H9 (cell line): ENCODE data around the gene FASLG. TPM values are rescaled to one million over a fixed set of nuclear protein-coding genes. Genes with fewer than 3 reads are reported as not detected.

Experiments used
- DNase-seq: peaks from one replicate; pipeline ENCODE4 v3.0.0-alpha.2; 2017
- H2AFZ ChIP-seq: one replicate; pipeline ENCODE4 v1.6.1; 2013; ENCODE audit warnings: mild to moderate bottlenecking, low read length, control low read depth, moderate library complexity
- H2AK5ac ChIP-seq: 2 replicates; pipeline ENCODE4 v1.6.1; 2013; ENCODE audit warnings: low read length, control low read depth, mixed read lengths; ENCODE audit not compliant: insufficient read length
- H2BK120ac ChIP-seq: one replicate; pipeline ENCODE4 v1.6.1; 2013; ENCODE audit warnings: low read depth, mild to moderate bottlenecking, low read length, control low read depth, inconsistent platforms; ENCODE audit not compliant: poor library complexity, severe bottlenecking
- H2BK12ac ChIP-seq: 2 replicates; pipeline ENCODE4 v1.6.1; 2013; ENCODE audit warnings: low read length, control low read depth, mixed read lengths, low read depth; ENCODE audit not compliant: insufficient read length
- H2BK15ac ChIP-seq: 2 replicates; pipeline ENCODE4 v1.6.1; 2013; ENCODE audit warnings: low read depth, low read length, control low read depth
- H2BK20ac ChIP-seq: one replicate; pipeline ENCODE4 v1.6.1; 2013; ENCODE audit warnings: low read depth, mild to moderate bottlenecking, low read length, control low read depth, inconsistent platforms; ENCODE audit not compliant: poor library complexity, severe bottlenecking
- H2BK5ac ChIP-seq: 2 replicates; pipeline ENCODE4 v1.6.1; 2013; ENCODE audit warnings: low read length, control low read depth, mixed read lengths; ENCODE audit not compliant: insufficient read length
- H3K14ac ChIP-seq: 2 replicates; pipeline ENCODE4 v1.6.1; 2013; ENCODE audit warnings: low read length, control low read depth; ENCODE audit not compliant: insufficient read depth
- H3K18ac ChIP-seq: 2 replicates; pipeline ENCODE4 v1.6.1; 2013; ENCODE audit warnings: low read depth, mild to moderate bottlenecking, mixed read lengths, low read length, control low read depth; ENCODE audit not compliant: insufficient read length
- H3K23ac ChIP-seq: 2 replicates; pipeline ENCODE4 v1.6.1; 2013; ENCODE audit warnings: low read length, control low read depth, mixed read lengths, low read depth; ENCODE audit not compliant: insufficient read length
- H3K23me2 ChIP-seq: 2 replicates; pipeline ENCODE4 v1.6.1; 2013; ENCODE audit warnings: low read depth, mild to moderate bottlenecking, mixed read lengths, low read length, control low read depth; ENCODE audit not compliant: insufficient read length, poor library complexity, severe bottlenecking
- H3K27ac ChIP-seq: 2 replicates; pipeline ENCODE4 v1.5.1; 2013; ENCODE audit warnings: low read length, control low read depth, mixed read lengths, low read depth; ENCODE audit not compliant: insufficient read length
- H3K27me3 ChIP-seq: 2 replicates; pipeline ENCODE4 v1.6.1; 2013; ENCODE audit warnings: low read length, control low read depth, inconsistent platforms; ENCODE audit not compliant: insufficient read depth
- H3K4ac ChIP-seq: 2 replicates; pipeline ENCODE4 v1.6.1; 2013; ENCODE audit warnings: low read depth, mild to moderate bottlenecking, control low read depth, inconsistent platforms, low read length, moderate library complexity
- H3K4me1 ChIP-seq: 2 replicates; pipeline ENCODE4 v1.6.1; 2013; ENCODE audit warnings: low read length, control low read depth, inconsistent platforms; ENCODE audit not compliant: insufficient read depth
- H3K4me2 ChIP-seq: 2 replicates; pipeline ENCODE4 v1.6.1; 2013; ENCODE audit warnings: low read length, control low read depth, mixed read lengths; ENCODE audit not compliant: insufficient read length, insufficient read depth
- H3K56ac ChIP-seq: 2 replicates; pipeline ENCODE4 v1.6.1; 2013; ENCODE audit warnings: low read depth, mild to moderate bottlenecking, mixed read lengths, low read length, control low read depth; ENCODE audit not compliant: insufficient read length
- H3K79me1 ChIP-seq: 2 replicates; pipeline ENCODE4 v1.6.1; 2013; ENCODE audit warnings: low read depth, mild to moderate bottlenecking, moderate library complexity, low read length, control low read depth, inconsistent platforms; ENCODE audit not compliant: insufficient read depth, poor library complexity, severe bottlenecking
- H3K79me2 ChIP-seq: 2 replicates; pipeline ENCODE4 v1.6.1; 2013; ENCODE audit warnings: low read length, control low read depth, inconsistent platforms; ENCODE audit not compliant: insufficient read depth
- H3K9ac ChIP-seq: 2 replicates; pipeline ENCODE4 v1.6.1; 2013; ENCODE audit warnings: low read length, control low read depth, mixed read lengths; ENCODE audit not compliant: insufficient read length; ENCODE audit errors: extremely low read depth
- H3K9me3 ChIP-seq: one replicate; pipeline ENCODE4 v1.6.1; 2013; ENCODE audit warnings: low read depth, low read length, inconsistent platforms; ENCODE audit not compliant: control insufficient read depth
- H3T11ph ChIP-seq: one replicate; pipeline ENCODE4 v1.6.1; 2013; ENCODE audit warnings: mild to moderate bottlenecking, low read length, control low read depth, inconsistent platforms
- H4K20me1 ChIP-seq: one replicate; pipeline ENCODE4 v1.6.1; 2013; ENCODE audit not compliant: control insufficient read depth, insufficient read length, insufficient read depth
- H4K5ac ChIP-seq: 2 replicates; pipeline ENCODE4 v1.6.1; 2013; ENCODE audit warnings: low read depth, mild to moderate bottlenecking, mixed read lengths, low read length, control low read depth; ENCODE audit not compliant: insufficient read length
- H4K8ac ChIP-seq: replicated peaks from 2 replicates; pipeline ENCODE4 v1.6.1; 2013; ENCODE audit warnings: low read length, control low read depth, mixed read lengths, low read depth; ENCODE audit not compliant: insufficient read length
- H4K91ac ChIP-seq: 2 replicates; pipeline ENCODE4 v1.6.1; 2013; ENCODE audit warnings: low read depth, mild to moderate bottlenecking, moderate library complexity, mixed read lengths, low read length, control low read depth; ENCODE audit not compliant: insufficient read length
- H3K27ac Mint-ChIP-seq, 3 experiments: 2 replicates in 2 of 3; 3 replicates in 1 of 3; pipeline ENCODE4 v1.8.0; 2020 to 2021; ENCODE audit warnings: mixed read lengths in 3 of 3, mild to moderate bottlenecking in 1 of 3, moderate library complexity in 1 of 3
- H3K27me3 Mint-ChIP-seq: 2 replicates; pipeline ENCODE4 v1.8.0; 2021; ENCODE audit warnings: low read depth, mild to moderate bottlenecking, moderate library complexity, mixed read lengths
- H3K36me3 Mint-ChIP-seq, 3 experiments: 2 replicates in 2 of 3; 3 replicates in 1 of 3; pipeline ENCODE4 v1.8.0; 2020 to 2021; ENCODE audit warnings: low read depth in 3 of 3, mixed read lengths in 3 of 3; ENCODE audit not compliant: insufficient read depth in 1 of 3
- H3K4me1 Mint-ChIP-seq, 2 experiments: 2 replicates each; pipeline ENCODE4 v1.8.0; 2020; ENCODE audit warnings: mixed read lengths in 2 of 2
- H3K4me3 Mint-ChIP-seq, 2 experiments: 2 replicates in 1 of 2; 3 replicates in 1 of 2; pipeline ENCODE4 v1.8.0; 2020 to 2021; ENCODE audit warnings: mild to moderate bottlenecking in 2 of 2, mixed read lengths in 2 of 2, moderate library complexity in 1 of 2
- H3K9me3 Mint-ChIP-seq, 2 experiments: 2 replicates in 1 of 2; 3 replicates in 1 of 2; pipeline ENCODE4 v1.8.0; 2020; ENCODE audit warnings: mild to moderate bottlenecking in 2 of 2, mixed read lengths in 2 of 2, moderate library complexity in 1 of 2
- CTCF ChIP-seq: fragments of 200-600 bp; sonication (generic); conservative IDR thresholded peaks from 3 replicates; pipeline ENCODE4 v1.8.0; 2021; ENCODE audit warnings: antibody characterized with exemption, mild to moderate bottlenecking
- WGBS: extraction: QIAGEN DNeasy Blood & Tissue Kit; methylation state at CpG from one replicate; pipeline ENCODE4 v1.1.7; 2013; ENCODE audit warnings: missing lambda C conversion rate, low lambda C conversion rate, mixed read lengths; ENCODE audit not compliant: insufficient read length; ENCODE audit errors: extremely low coverage; 5-methylcytosine and 5-hydroxymethylcytosine counted together
- total RNA-seq: library from RNA; stranded (reverse); gene quantifications from 2 replicates; pipeline ENCODE4 v1.2.1, GENCODE V29; 2021

Gene FASLG
- total RNA-seq, 1 experiment from 2014 or later, result not detected

- no peak overlapping the region for H4K5ac ChIP-seq
- DNase-seq, result no peak
These were observed 4.4 kb upstream of the FASLG start for GRCh38 chr1:172654535-172654934.

More at GRCh38 chr1:172654535-172654934, 4.4 kb upstream of the FASLG start:
- no peaks in the 10 kb centered on the region for H3K36me3 Mint-ChIP-seq
- no peak overlapping the region for H2AFZ ChIP-seq
- H2BK15ac ChIP-seq, result no peak overlapping the region
- H3K23ac ChIP-seq, result no peak overlapping the region
- H3K4me2 ChIP-seq, result no peak overlapping the region
- no peak overlapping the region for H3K4ac ChIP-seq
- H3K4me1 ChIP-seq, result no peaks in the 10 kb centered on the region
- H3K56ac ChIP-seq, result no peak overlapping the region
- no peak overlapping the region for H2AK5ac ChIP-seq
- H3K4me1 Mint-ChIP-seq, result no peaks in the 10 kb centered on the region; a peak in 1 of 4 replicates
- H3K79me1 ChIP-seq, result no peaks in the 10 kb centered on the region
- no peaks in the 10 kb centered on the region for H3K27me3 Mint-ChIP-seq
- H2BK5ac ChIP-seq, result no peak overlapping the region
- no peak overlapping the region for H4K91ac ChIP-seq
- no peak overlapping the region for H2BK12ac ChIP-seq
- no peaks in the 10 kb centered on the region for H4K20me1 ChIP-seq
- no peak overlapping the region for H3K14ac ChIP-seq
- H3T11ph ChIP-seq, result no peak overlapping the region
- TF ChIP-seq CTCF, result no peak
- H4K8ac ChIP-seq, result no peak overlapping the region
- H3K79me2 ChIP-seq, result no peaks in the 10 kb centered on the region
- no peaks in the 10 kb centered on the region for H3K9me3 Mint-ChIP-seq
- no peaks in the 10 kb centered on the region for H3K27me3 ChIP-seq
- no peak overlapping the region for H3K4me3 Mint-ChIP-seq
- H3K23me2 ChIP-seq, result no peaks in the 10 kb centered on the region
- no CpG with 5 or more reads among the region's 2 CpGs for WGBS
- H2BK120ac ChIP-seq, result no peak overlapping the region
- H3K18ac ChIP-seq, result no peak overlapping the region
- H3K9ac ChIP-seq, result no peak overlapping the region
- H3K27ac ChIP-seq, result no peak overlapping the region
- no peaks in the 10 kb centered on the region for H3K9me3 ChIP-seq
- H3K27ac Mint-ChIP-seq, result peak overlapping the region in 1 of 3 experiments; percentile 69; a peak in 1 of 7 replicates
- H2BK20ac ChIP-seq, result no peak overlapping the region
